ENCODE results near the gene HPSE2. TPM values are rescaled to one million over a fixed set of nuclear protein-coding genes. Genes with fewer than 3 reads are reported as not detected.
"Not testable (repeated sequence)": the region's sequence is repeated elsewhere in the genome, so short reads cannot be mapped to it uniquely, and the experiment has no call there.

HPSE2 gene
- total RNA-seq, 1 donor = not detected

DNA sequence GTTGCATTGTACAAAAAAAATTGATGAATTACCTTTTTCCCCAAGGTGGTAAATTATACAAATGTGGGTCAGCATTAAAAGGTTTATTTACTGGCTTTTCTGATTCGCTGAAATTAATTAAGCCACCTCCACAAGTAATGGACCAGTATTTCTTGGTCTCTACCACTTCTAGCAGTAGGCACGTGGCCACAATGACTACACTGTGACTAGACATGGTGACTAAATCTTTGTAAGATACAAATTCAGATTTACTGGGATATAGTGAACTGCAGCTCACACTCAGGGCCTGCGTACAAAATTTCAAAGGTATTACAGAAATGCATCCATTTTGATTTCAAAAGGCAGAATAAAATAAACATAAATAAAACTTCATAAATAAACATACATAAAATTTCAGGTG lies 10.9 kb downstream of the HPSE2 start:
- H3K27me3 ChIP-seq (ENCODE audit: insufficient read depth, low read length) = peaks cover 26% of the 10 kb centered on the region
- no peaks in the 10 kb centered on the region for H3K9me3 ChIP-seq (ENCODE audit: low read depth, low read length)
- H3K4me3 ChIP-seq (ENCODE audit: low read length) = no peak overlapping the region
- no peaks in the 10 kb centered on the region for H3K4me1 ChIP-seq (ENCODE audit: insufficient read depth, low read length)

DNA sequence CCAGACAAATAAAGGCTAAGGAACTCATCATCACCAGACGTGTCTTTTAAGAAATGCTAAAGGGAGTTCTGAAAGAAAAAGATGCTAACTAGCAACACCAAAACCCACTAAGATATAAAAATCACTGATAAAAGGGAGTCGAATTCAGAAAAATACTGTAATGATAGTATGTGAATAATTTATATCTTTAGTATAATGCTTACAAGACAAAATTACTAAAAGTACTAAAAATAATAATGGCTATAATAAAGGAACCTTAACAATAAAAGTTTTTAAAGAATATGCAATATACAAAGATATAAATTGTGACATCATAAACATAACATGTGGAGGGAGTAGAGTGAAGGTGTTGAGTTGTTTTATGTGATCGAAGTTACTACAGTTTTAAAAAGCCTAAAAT lies 28.3 kb downstream of the HPSE2 start:
- Histone ChIP-seq H3K4me1 (ENCODE audit: insufficient read depth, low read length) (no peaks in the 10 kb centered on the region), H3K27me3 (ENCODE audit: insufficient read depth, low read length) (no peaks in the 10 kb centered on the region), H3K9me3 (ENCODE audit: low read depth, low read length) (no peaks in the 10 kb centered on the region), H3K4me3 (ENCODE audit: low read length) (no peak overlapping the region)

DNA sequence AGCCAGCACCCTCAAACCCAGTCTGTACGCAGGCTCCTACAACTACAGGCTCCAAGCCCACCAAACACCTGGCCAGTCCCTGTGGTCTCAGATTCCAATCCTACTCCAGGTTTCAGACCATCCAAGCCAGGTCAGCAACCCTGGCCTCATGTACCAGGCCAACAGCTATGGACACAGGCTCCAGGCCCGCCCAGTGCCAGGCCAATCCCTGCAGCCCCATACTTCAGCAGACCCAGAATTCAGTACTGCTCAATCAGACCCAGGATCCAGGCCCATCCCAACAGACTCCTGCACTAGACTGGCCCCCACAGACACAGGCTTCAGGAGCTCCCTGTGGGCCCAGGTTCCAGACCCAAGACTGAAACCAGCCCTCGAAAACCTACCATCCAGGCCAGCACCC lies 32.3 kb downstream of the HPSE2 start:
- no peaks in the 10 kb centered on the region for H3K4me1 ChIP-seq (ENCODE audit: insufficient read depth, low read length)
- H3K4me3 ChIP-seq (ENCODE audit: low read length) = no peak overlapping the region
- no peaks in the 10 kb centered on the region for H3K9me3 ChIP-seq (ENCODE audit: low read depth, low read length)
- H3K27me3 ChIP-seq (ENCODE audit: insufficient read depth, low read length) = no peaks in the 10 kb centered on the region

DNA sequence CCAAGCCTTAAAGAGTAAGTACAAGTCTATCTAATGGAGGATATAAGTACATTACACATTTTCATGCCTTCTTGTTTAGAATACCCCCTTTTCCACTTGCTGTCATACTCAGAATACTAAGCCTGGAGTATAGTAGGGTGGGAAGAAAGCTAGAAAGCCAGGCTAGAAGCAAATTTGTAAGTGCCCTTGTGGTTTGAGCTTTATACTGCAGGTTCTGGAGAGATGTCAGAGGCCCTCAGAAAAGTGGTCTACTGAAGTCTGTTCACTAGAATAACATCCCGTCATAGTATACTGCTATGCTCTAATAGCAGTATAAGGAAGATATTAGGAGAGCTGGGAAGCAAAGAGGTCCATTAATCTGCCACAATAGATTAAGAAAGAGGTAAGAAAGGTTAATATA lies 62.7 kb downstream of the HPSE2 start:
- no peak overlapping the region for H3K4me3 ChIP-seq (ENCODE audit: low read length)
- H3K4me1 ChIP-seq (ENCODE audit: insufficient read depth, low read length) = no peaks in the 10 kb centered on the region
- no peaks in the 10 kb centered on the region for H3K9me3 ChIP-seq (ENCODE audit: low read depth, low read length)
- H3K27me3 ChIP-seq (ENCODE audit: insufficient read depth, low read length) = no peaks in the 10 kb centered on the region

DNA sequence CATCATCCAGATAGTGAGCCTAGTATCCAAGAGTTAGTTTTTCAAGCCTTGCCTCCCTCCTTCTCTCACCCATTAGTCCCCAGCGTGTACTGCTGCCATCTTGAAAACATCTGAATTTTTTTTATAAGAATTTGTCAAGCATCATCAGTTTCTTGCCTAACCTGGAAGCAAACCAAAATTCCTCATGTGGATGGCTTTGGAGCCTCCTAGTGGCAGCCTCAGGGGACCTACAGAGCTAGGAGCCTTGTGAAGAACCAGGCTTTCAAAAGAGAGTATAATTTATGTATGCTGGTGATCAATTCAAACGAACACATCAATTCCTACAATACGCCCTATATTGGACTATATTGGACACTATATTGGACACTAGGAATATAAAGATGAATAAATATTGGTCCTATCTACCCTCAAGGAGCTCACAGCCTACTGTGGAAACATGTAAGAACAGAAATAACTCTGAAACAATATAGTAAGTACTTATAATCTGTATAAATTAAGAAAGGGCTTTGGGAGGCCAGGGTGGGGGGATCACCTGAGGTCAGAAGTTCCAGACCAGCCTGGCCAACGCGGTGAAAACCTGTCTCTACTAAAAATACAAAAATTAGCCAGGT lies 63.4 kb downstream of the HPSE2 start:
- H3K27me3 ChIP-seq (ENCODE audit: insufficient read depth, low read length) = no peaks in the 10 kb centered on the region
- H3K4me1 ChIP-seq (ENCODE audit: insufficient read depth, low read length) = no peaks in the 10 kb centered on the region
- no peaks in the 10 kb centered on the region for H3K9me3 ChIP-seq (ENCODE audit: low read depth, low read length)

DNA sequence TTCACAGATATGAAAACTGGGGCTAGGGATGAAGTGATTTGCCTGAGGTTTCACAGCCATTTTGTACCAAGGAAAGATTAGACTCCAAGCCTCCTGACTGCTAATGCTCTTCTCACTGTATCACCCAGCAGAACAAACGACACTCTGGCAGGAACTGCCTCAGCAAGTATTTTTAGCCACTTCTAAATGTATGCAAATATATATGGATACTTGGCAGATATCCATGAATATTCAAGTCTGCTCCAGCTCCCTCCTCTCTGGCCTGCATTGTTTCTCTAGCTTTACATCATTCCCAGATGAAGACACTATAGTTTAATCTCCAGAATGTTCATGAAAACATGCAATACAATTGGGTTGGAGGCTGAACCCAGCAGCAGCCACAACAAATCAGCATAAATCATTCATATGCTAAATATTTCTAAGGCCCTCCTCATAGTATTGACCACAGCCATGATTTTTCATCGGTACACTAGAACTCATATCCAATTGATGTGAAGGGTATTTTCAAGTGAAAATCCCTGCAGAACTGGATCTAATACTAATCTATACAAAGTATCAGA lies 65.5 kb downstream of the HPSE2 start:
- Histone ChIP-seq H3K4me3 (ENCODE audit: low read length) (no peak overlapping the region), H3K4me1 (ENCODE audit: insufficient read depth, low read length) (no peaks in the 10 kb centered on the region), H3K9me3 (ENCODE audit: low read depth, low read length) (no peaks in the 10 kb centered on the region), H3K27me3 (ENCODE audit: insufficient read depth, low read length) (no peaks in the 10 kb centered on the region)

More for the DNA sequence above, 63.4 kb downstream of the HPSE2 start:
- no peak overlapping the region for H3K4me3 ChIP-seq (ENCODE audit: low read length)

DNA sequence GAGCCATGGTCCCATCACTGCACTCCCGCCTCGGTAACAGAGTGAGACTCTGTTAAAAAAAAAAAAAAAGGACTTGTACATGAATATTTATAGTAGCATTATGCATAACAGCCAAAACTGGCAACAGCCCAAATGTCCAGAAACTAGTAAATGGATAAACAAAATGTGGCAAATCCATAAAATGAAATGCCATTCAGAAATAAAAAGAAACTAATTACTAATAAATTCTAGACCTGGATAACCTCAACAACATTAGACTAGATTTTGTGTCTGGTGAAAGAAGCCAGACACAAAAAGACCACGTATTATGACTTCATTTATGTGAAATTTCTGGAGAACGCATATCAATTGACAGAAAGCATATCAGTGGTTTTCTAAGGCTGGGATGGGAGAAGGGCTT lies 74.5 kb downstream of the HPSE2 start:
- no peak overlapping the region for H3K4me3 ChIP-seq (ENCODE audit: low read length)
- no peaks in the 10 kb centered on the region for H3K4me1 ChIP-seq (ENCODE audit: insufficient read depth, low read length)
- no peaks in the 10 kb centered on the region for H3K27me3 ChIP-seq (ENCODE audit: insufficient read depth, low read length)
- H3K9me3 ChIP-seq (ENCODE audit: low read depth, low read length) = no peaks in the 10 kb centered on the region

DNA sequence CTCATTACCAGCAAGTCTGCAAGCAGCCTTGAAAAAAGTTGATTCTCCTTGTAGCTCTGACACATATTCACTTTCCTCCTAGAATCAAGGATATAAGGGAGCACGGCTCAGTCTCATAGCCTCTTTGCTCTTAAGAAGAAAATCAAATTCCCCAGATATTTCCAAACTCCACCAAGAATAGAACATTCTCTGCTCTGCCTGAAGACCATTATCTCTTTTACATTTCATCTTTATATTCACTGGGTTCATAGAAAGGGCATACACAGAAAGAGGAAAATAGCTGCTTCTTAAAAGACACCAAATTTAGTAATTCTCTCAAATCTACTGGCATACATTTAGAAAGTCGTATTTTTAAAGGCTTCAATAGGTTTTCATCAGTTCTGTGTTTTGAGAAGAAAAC lies 92.0 kb downstream of the HPSE2 start:
- H3K27me3 ChIP-seq (ENCODE audit: insufficient read depth, low read length) = no peaks in the 10 kb centered on the region

DNA sequence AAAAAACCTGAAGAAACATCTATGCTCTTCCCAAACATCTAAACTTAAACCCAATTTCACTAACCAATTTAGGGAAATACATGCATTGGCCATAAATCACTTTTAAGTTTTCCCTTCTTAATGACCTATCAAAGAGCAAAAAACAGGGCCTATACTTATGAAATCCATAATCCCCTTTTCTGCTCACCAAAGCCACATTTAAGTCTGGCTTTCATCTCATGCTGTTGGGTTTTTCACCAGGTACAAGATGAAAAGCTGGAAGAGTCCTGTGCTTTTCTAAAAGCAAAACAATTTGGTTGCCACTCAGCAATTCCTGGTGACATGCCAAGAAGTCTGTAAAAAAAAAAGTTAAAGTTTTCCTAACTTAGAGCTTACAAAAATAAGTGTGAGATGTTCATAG lies 92.6 kb downstream of the HPSE2 start:
- H3K9me3 ChIP-seq (ENCODE audit: low read depth, low read length) = no peaks in the 10 kb centered on the region
- H3K4me3 ChIP-seq (ENCODE audit: low read length) = no peak overlapping the region
- no peaks in the 10 kb centered on the region for H3K4me1 ChIP-seq (ENCODE audit: insufficient read depth, low read length)
- no peaks in the 10 kb centered on the region for H3K27me3 ChIP-seq (ENCODE audit: insufficient read depth, low read length)

More for the DNA sequence above, 92.0 kb downstream of the HPSE2 start:
- H3K4me3 ChIP-seq (ENCODE audit: low read length) = no peak overlapping the region
- no peaks in the 10 kb centered on the region for H3K4me1 ChIP-seq (ENCODE audit: insufficient read depth, low read length)
- H3K9me3 ChIP-seq (ENCODE audit: low read depth, low read length) = no peaks in the 10 kb centered on the region

DNA sequence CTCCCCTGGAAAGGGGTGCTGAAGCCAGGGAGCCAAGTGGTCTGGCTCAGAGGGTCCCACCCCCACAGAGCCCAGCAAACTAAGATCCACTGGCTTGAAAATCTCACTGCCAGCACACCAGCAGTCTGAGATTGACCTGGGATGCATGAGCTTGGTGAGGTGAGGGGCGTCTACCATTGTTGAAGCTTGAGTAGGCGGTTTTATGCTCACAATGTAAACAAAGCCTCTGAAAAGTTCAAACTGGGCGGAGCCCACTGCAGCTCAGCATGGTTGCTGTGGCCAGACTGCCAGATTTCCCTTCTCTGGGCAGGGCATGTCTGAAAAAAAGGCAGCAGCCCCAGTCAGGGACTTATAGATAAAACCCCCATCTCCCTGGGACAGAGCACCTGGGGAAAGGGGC lies 102.8 kb downstream of the HPSE2 start:
- not testable (repeated sequence) for H3K27me3 ChIP-seq (ENCODE audit: insufficient read depth, low read length); H3K9me3 ChIP-seq (ENCODE audit: low read depth, low read length); H3K4me3 ChIP-seq (ENCODE audit: low read length); H3K4me1 ChIP-seq (ENCODE audit: insufficient read depth, low read length)

DNA sequence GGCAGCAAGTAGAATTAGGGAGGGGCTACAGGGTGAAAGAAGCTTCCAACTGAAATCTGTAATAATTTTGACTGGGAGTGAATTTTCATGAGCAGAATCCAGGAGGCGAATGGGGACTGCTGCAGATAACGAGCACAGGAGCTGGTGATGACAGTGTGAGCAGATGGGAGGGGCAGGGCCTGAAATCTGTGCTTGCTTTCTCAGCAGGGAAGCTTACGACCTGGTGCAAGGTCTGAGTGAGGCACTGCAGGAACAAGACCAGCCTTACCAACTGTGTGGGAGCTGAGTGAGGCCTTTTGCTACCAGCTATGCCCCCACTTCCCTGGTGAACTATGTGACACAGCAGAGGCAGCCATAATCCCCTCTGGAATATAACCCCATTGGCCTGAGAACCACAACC lies 109.8 kb downstream of the HPSE2 start:
- Histone ChIP-seq H3K9me3 (ENCODE audit: low read depth, low read length) (no peaks in the 10 kb centered on the region), H3K27me3 (ENCODE audit: insufficient read depth, low read length) (no peaks in the 10 kb centered on the region), H3K4me1 (ENCODE audit: insufficient read depth, low read length) (no peaks in the 10 kb centered on the region), H3K4me3 (ENCODE audit: low read length) (no peak overlapping the region)

DNA sequence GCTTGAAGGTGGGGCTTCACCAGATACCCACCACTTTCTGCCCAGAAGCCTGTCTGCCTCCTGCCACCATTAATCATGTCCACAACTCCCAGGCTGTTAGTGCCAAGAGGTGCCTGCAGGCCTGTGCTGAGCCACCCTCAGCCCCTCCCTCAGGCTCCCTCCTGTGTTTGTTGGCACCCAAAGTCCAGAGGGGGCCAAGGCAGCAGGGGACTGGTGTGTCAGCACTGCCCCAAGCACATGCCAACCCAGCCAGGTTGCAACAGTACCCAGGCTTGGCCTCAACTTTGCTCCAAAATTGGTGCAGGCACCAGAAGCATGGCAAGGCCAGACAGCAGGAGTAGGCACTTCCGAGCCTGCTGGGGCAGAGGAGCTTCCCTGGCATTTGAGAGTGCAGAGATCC lies 111.3 kb downstream of the HPSE2 start:
- no peaks in the 10 kb centered on the region for H3K4me1 ChIP-seq (ENCODE audit: insufficient read depth, low read length)
- no peaks in the 10 kb centered on the region for H3K9me3 ChIP-seq (ENCODE audit: low read depth, low read length)
- no peaks in the 10 kb centered on the region for H3K27me3 ChIP-seq (ENCODE audit: insufficient read depth, low read length)
- no peak overlapping the region for H3K4me3 ChIP-seq (ENCODE audit: low read length)

DNA sequence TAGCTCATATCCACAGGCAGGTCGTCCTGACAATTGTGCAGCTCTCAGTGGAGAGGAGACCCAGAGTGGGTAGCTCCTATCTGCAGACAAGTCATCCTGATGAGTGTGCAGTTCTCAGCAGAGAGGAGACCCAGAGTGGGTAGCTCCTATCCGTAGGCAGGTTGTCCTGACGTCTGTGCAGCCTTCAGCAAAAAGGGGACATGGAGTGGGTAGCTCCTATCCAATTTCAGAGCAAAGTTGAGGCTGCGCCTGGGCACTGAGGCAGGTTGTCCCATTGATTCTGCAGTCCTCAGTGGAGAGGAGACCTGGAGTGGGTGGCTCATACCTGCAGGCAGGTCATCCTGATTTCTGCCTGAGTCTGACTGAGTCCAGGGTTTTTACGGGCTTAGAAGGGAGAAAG lies 111.8 kb downstream of the HPSE2 start:
- Histone ChIP-seq H3K9me3 (ENCODE audit: low read depth, low read length) (no peaks in the 10 kb centered on the region), H3K27me3 (ENCODE audit: insufficient read depth, low read length) (no peaks in the 10 kb centered on the region), H3K4me1 (ENCODE audit: insufficient read depth, low read length) (no peaks in the 10 kb centered on the region), H3K4me3 (ENCODE audit: low read length) (no peak overlapping the region)

DNA sequence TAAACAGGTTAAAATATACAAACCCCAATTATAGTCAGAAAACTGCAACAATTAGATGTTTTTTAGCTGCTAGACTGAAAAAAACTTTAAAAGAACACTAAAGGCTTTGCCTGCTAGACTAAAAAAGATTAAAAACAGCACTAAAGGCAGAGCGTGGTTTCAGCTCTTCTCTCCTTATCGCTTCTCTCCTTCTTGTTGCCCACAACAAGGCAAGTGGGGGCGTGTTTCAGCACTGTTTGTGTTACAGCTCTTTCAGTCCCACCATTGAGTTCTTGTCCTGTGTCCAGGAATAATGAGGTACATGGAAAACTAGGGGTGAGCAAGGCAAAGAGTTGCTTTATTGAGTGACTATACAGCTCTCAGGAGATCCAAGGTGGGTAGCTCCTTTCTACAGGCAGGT lies 112.3 kb downstream of the HPSE2 start:
- Histone ChIP-seq H3K27me3 (ENCODE audit: insufficient read depth, low read length) (no peaks in the 10 kb centered on the region), H3K4me3 (ENCODE audit: low read length) (no peak overlapping the region), H3K4me1 (ENCODE audit: insufficient read depth, low read length) (no peaks in the 10 kb centered on the region), H3K9me3 (ENCODE audit: low read depth, low read length) (no peaks in the 10 kb centered on the region)

DNA sequence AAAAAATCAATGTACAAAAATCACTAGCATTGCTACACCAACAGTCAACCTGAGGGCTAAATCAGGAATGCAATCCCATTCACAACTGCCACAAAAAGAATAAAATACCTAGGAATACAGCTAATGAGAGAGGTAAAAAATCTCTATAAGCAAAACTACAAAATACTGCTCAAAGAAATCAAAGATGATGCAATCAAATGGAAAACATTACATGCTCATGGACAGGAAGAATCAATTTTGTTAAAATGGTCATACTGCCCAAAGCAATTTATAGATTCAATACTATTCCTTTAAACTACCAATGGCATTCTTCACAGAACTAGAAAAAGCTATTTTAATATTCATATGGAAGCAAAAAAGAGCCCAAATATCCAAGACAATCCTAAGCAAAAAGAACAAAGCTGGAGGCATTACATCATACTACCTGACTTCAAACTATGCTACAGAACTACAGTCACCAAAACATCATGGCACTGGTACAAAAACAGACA lies 116.3 kb downstream of the HPSE2 start:
- Histone ChIP-seq H3K4me3 (ENCODE audit: low read length) (no peak overlapping the region), H3K4me1 (ENCODE audit: insufficient read depth, low read length) (no peaks in the 10 kb centered on the region), H3K9me3 (ENCODE audit: low read depth, low read length) (no peaks in the 10 kb centered on the region), H3K27me3 (ENCODE audit: insufficient read depth, low read length) (no peaks in the 10 kb centered on the region)

DNA sequence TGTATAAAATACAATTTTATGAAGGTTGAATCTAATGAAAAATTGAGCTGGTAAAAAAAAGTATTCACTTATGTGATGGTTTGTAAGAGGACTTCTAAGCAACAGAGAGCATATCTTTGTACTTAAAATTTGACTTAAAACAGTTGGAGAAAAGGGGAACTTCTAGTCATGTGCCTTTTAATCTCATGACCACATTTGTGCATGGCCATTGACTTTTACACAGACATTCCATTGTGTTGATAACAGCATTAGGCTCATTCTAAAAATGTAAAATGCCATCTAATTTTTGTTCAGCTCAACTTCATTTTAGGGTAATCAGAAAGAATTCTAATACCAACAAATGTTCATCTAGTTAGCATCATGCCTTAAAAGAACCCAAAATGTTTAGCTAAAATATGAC lies 119.9 kb downstream of the HPSE2 start:
- Histone ChIP-seq H3K27me3 (ENCODE audit: insufficient read depth, low read length) (no peaks in the 10 kb centered on the region), H3K4me1 (ENCODE audit: insufficient read depth, low read length) (no peaks in the 10 kb centered on the region), H3K4me3 (ENCODE audit: low read length) (no peak overlapping the region), H3K9me3 (ENCODE audit: low read depth, low read length) (no peaks in the 10 kb centered on the region)

Measured in mononuclear cell (primary cell).